Endothelial cell of umbilical vein (primary cell): ENCODE data around the gene HECTD3.
"Not testable (repeated sequence)": the region's sequence is repeated elsewhere in the genome, so short reads cannot be mapped to it uniquely, and the experiment has no call there.

Experiments used
- MYC ChIP-seq: IDR thresholded peaks from one replicate; pipeline ENCODE4 v1.6.1; 2011; ENCODE audit warnings: mild to moderate bottlenecking, low read depth, low read length
- POLR2A ChIP-seq: IDR thresholded peaks from 2 replicates; pipeline ENCODE4 v1.6.1; 2012; ENCODE audit warnings: low read depth, mild to moderate bottlenecking, control low read depth, low read length
- POLR2AphosphoS5 ChIP-seq: IDR thresholded peaks from 2 replicates; pipeline ENCODE4 v1.6.1; 2012; ENCODE audit warnings: low read depth, mild to moderate bottlenecking, control low read depth, low read length, moderate library complexity; ENCODE audit not compliant: insufficient read depth
- TF ChIP-seq, protein P1 (sequence below), 2 donors: IDR thresholded peaks; 1 replicate in 1 of 2; 2 replicates in 1 of 2; pipeline ENCODE4 v1.5.1; 2011; ENCODE audit warnings: low read length in 2 of 2, mild to moderate bottlenecking in 2 of 2, moderate library complexity in 2 of 2, control low read depth in 1 of 2, inconsistent platforms in 1 of 2, low read depth in 1 of 2; ENCODE audit not compliant: insufficient read depth in 1 of 2; ENCODE audit errors: extremely low read depth in 1 of 2
- TF ChIP-seq, protein P2 (sequence below): IDR thresholded peaks from 2 replicates; pipeline ENCODE4 v1.6.1; 2011; ENCODE audit not compliant: insufficient read depth, insufficient read length

DNA sequence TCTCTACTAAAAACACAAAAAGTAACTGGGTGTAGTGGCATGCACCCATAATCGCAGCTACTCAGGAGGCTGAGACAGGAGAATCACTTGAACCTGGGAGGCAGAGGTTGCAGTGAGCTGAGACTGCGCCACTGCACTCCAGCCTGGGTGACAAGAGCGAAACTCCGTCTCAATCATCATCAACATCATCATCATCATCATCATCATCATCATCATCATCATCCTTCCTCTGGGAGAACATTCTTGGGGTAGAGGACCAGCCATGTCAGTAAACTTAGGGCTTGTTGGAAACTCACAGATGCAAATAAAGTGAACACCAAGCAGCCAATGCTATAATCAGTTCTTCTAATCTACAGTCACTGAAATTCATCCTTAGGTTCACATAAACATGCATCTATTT, 49.1 kb downstream of the HECTD3 start:
- TF ChIP-seq, protein P1, sequence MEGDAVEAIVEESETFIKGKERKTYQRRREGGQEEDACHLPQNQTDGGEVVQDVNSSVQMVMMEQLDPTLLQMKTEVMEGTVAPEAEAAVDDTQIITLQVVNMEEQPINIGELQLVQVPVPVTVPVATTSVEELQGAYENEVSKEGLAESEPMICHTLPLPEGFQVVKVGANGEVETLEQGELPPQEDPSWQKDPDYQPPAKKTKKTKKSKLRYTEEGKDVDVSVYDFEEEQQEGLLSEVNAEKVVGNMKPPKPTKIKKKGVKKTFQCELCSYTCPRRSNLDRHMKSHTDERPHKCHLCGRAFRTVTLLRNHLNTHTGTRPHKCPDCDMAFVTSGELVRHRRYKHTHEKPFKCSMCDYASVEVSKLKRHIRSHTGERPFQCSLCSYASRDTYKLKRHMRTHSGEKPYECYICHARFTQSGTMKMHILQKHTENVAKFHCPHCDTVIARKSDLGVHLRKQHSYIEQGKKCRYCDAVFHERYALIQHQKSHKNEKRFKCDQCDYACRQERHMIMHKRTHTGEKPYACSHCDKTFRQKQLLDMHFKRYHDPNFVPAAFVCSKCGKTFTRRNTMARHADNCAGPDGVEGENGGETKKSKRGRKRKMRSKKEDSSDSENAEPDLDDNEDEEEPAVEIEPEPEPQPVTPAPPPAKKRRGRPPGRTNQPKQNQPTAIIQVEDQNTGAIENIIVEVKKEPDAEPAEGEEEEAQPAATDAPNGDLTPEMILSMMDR (IDR thresholded peaks at IDR 0.05; ENCODE audit: extremely low read depth in 1 of 2, insufficient read depth in 1 of 2, low read depth in 1 of 2, low read length in 2 of 2) = not testable (repeated sequence)
- TF ChIP-seq POLR2A, POLR2AphosphoS5, MYC: not testable (repeated sequence)
- TF ChIP-seq, protein P2, sequence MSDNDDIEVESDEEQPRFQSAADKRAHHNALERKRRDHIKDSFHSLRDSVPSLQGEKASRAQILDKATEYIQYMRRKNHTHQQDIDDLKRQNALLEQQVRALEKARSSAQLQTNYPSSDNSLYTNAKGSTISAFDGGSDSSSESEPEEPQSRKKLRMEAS = not testable (repeated sequence)
